GM06990 (cell line): Measurements from ENCODE around the gene BACH1.

Experiments
- DNase-seq: peaks from one replicate; pipeline ENCODE4 v3.0.0-alpha.2; 2011; ENCODE audit not compliant: insufficient read length; ENCODE audit errors: extremely low read depth
- H3K27me3 ChIP-seq: replicated peaks from 2 replicates; pipeline ENCODE4 v1.6.0; 2011; ENCODE audit warnings: low read length; ENCODE audit not compliant: control insufficient read depth, insufficient read depth
- H3K36me3 ChIP-seq: 2 replicates; pipeline ENCODE4 v1.5.1; 2011; ENCODE audit warnings: low read length; ENCODE audit not compliant: control insufficient read depth, insufficient read depth
- H3K4me3 ChIP-seq: replicated peaks from 2 replicates; pipeline ENCODE4 v1.5.1; 2011; ENCODE audit warnings: low read depth, mild to moderate bottlenecking, control low read depth, low read length
- TF ChIP-seq, protein P1 (sequence below): IDR thresholded peaks from 2 replicates; pipeline ENCODE4 v1.5.1; 2011; ENCODE audit warnings: low read length, control low read depth, mild to moderate bottlenecking, inconsistent platforms; ENCODE audit not compliant: insufficient read depth, poor library complexity, severe bottlenecking

BACH1 gene

DNA sequence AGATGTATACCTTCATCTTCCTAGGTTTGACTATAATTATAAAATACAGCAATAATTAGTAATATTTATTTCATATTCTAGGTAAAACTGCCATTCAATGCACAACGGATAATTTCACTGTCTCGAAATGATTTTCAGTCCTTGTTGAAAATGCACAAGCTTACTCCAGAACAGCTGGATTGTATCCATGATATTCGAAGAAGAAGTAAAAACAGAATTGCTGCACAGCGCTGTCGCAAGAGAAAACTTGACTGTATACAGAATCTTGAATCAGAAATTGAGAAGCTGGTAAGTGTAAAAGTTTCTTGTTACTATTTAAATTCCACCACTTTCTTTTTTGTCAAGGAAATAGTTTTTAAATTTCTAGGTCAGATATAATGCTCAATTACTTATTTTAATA, 30.7 kb downstream of the BACH1 start:
- Histone ChIP-seq H3K36me3 (peaks cover 7% of the 10 kb centered on the region), H3K27me3 (no peaks in the 10 kb centered on the region), H3K4me3 (no peak overlapping the region)
- no peak for DNase-seq
- TF ChIP-seq, protein P1, sequence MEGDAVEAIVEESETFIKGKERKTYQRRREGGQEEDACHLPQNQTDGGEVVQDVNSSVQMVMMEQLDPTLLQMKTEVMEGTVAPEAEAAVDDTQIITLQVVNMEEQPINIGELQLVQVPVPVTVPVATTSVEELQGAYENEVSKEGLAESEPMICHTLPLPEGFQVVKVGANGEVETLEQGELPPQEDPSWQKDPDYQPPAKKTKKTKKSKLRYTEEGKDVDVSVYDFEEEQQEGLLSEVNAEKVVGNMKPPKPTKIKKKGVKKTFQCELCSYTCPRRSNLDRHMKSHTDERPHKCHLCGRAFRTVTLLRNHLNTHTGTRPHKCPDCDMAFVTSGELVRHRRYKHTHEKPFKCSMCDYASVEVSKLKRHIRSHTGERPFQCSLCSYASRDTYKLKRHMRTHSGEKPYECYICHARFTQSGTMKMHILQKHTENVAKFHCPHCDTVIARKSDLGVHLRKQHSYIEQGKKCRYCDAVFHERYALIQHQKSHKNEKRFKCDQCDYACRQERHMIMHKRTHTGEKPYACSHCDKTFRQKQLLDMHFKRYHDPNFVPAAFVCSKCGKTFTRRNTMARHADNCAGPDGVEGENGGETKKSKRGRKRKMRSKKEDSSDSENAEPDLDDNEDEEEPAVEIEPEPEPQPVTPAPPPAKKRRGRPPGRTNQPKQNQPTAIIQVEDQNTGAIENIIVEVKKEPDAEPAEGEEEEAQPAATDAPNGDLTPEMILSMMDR = no peak

DNA sequence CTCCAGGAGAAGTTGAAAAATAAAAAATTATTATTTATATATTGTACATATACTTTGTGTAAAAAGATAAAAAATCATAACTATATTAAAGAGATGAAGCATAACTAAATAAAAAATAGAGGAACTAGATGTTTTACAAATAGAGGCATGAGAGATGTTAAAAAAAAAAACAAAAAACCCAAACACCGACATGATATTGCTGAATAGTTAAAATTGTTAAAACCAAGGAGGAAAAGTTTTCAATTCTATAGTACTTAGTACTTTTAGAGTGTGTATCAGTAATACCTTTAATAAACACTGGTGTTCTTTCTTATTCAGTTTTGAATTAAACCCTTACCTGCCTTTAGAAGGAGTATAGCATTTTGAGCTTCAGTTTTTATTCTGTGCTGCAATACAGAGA, 32.1 kb downstream of the BACH1 start:
- Histone ChIP-seq H3K27me3 (no peaks in the 10 kb centered on the region), H3K4me3 (no peak overlapping the region), H3K36me3 (peaks cover 7% of the 10 kb centered on the region)
- TF ChIP-seq, protein P1 = no peak
- no peak for DNase-seq

DNA sequence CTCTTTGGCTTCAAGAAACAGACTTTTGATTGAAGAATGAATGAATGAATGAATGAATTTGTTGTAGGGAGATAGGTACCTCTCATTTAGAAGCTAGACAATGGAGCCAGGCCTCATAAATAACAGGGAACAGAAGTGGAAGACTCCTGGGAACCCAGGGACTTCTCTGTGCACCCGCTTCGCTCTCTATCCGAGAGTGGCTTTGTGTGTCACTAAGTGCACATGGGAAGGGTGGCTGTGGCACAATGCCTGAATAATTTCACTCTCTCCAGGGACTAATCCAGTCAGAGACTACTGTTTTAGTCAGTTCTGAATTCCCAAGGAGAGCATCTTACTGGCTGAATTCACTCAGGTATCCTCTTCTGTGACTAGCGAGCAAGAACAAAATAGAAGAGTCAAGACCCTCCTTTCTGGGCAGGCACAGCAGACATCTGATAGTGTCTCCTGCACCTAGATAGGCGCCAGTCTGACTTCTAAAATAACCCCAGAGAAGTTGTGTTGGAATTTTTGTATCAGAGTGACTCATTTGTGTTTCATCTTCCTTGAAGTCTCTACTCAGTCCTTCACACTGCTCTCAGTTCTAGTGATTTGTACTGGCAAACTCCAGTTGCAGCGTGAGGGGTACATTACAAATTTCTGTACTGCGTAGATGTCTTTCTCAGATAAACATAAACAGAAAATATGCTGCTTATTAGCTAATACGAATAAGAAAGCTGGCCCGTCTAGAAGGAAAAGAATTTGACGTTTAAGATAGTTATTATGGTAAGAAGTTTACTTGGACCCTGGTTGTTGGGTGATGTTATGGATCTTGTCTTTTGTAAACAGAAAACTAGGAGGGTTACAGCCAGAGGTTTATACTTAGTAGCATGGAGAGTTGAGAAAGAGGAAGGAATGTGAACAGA, 34.0 kb downstream of the BACH1 start:
- Histone ChIP-seq H3K4me3 (no peak overlapping the region), H3K36me3 (peaks cover 3% of the 10 kb centered on the region), H3K27me3 (no peaks in the 10 kb centered on the region)
- DNase-seq = no peak
- TF ChIP-seq, protein P1 = no peak

DNA sequence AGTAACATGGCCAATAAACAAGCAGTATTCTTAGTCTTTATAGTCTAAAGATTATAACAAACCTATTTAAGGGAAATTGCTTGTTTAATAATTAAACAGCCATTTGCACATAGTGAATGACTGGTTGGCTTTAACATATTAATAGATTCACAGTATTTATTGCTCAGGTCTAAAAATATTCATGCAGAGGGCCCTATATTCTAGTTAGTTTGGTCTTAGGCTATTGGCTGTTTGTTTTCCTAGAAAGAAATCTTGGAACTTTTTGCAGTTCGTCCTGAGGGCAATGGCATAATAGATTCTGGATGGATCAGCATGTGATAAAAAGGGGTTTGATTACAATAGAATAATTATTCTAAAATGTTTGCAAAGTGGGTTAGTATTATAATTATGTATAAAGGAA, 34.7 kb downstream of the BACH1 start:
- TF ChIP-seq, protein P1 = no peak
- no peak for DNase-seq
- no peak overlapping the region for H3K4me3 ChIP-seq
- no peaks in the 10 kb centered on the region for H3K27me3 ChIP-seq
- H3K36me3 ChIP-seq = peaks cover 5% of the 10 kb centered on the region

DNA sequence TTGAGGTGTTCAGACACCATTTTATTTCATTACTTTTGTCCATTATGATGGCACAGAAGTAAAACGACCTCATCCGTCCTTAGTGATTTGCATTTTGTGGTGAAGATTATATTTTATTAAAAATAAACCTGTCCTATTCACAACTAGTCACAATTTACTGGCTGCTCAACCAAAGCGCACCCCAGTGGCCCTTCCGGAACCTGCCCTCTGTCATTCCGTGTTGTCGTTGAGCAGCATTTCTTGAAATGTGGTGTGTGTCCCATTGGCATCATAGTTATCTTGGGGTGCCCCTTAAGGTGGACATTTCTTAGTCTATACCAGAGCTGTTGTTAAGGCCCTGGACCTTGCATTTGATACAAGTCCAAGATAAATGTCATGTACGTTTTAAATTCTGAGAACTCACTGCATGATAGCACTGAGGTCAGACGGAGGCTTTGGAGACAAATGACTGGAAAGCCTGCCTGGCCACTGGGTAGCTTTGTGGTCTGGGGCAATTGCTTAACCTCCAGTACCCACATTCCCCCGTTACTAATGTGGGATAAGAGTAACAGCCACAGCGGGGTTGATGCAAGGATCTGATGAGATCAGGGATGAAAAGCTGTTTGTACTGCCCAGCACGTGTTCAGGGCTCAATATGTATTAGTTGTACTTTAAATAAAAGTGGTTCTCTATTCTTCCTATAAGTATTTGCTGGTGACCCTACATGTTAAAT, 36.2 kb downstream of the BACH1 start:
- no peak for DNase-seq
- H3K27me3 ChIP-seq = no peaks in the 10 kb centered on the region
- peaks cover 5% of the 10 kb centered on the region for H3K36me3 ChIP-seq
- TF ChIP-seq, protein P1 = no peak
- no peak overlapping the region for H3K4me3 ChIP-seq
